ENCODE measurements around the gene RIPK3.

- no peak for TF ChIP-seq CTCF (IDR thresholded peaks at IDR 0.05; ENCODE audit: borderline replicate concordance, extremely low read depth, low read length, poor library complexity, severe bottlenecking)
- TF ChIP-seq EZH2 (IDR thresholded peaks at IDR 0.05; ENCODE audit: borderline replicate concordance, low read depth, low read length, severe bottlenecking) = no peak
These were observed 23.2 kb downstream of the RIPK3 start for GRCh38 chr14:24316597-24316950.

Measured in DND-41 (cell line).